Gastrocnemius medialis (tissue), 4 donors: Measurements from ENCODE around the gene FIBCD1. TPM values are rescaled to one million over a fixed set of nuclear protein-coding genes. Genes with fewer than 3 reads are reported as not detected.

Experiments used
- ATAC-seq, 2 donors: fragments of 150-250 bp; one replicate each; pipeline ENCODE4 v1.9.1; 2016
- DNase-seq, 2 donors: peaks; one replicate each; pipeline ENCODE4 v3.0.0-alpha.2; 2019
- H3K27ac ChIP-seq, 4 donors: fragments of 200-600 bp; sonication (generic); 1 replicate in 1 of 4; 2 replicates in 3 of 4; pipeline ENCODE4 v1.5.1; 2016 to 2018; ENCODE audit warnings: mild to moderate bottlenecking in 2 of 4, moderate library complexity in 1 of 4
- H3K27me3 ChIP-seq, 3 donors: fragments of 200-600 bp; sonication (generic) in 2 of 3; 1 replicate in 1 of 3; 2 replicates in 2 of 3; pipeline versions ENCODE4 v1.5.1 to v1.6.0; 2016 to 2019; ENCODE audit warnings: mild to moderate bottlenecking in 1 of 3, moderate library complexity in 1 of 3
- H3K36me3 ChIP-seq, 2 donors: fragments of 200-600 bp; sonication (generic) in 1 of 2; one replicate each; pipeline ENCODE4 v1.5.1; 2017 to 2018
- H3K4me1 ChIP-seq, 2 donors: fragments of 200-600 bp; sonication (generic) in 1 of 2; one replicate each; pipeline ENCODE4 v1.5.1; 2016 to 2017; ENCODE audit warnings: mild to moderate bottlenecking in 2 of 2
- H3K4me3 ChIP-seq, 4 donors: fragments of 200-600 bp; sonication (generic) in 3 of 4; 1 replicate in 1 of 4; 2 replicates in 3 of 4; pipeline ENCODE4 v1.5.1; 2016 to 2019; ENCODE audit warnings: mild to moderate bottlenecking in 2 of 4
- H3K9me3 ChIP-seq, 3 donors: fragments of 200-600 bp; sonication (generic) in 2 of 3; 1 replicate in 1 of 3; 2 replicates in 2 of 3; pipeline ENCODE4 v1.5.1; 2016 to 2019
- POLR2A ChIP-seq, 2 donors: fragments of 450-650 bp; IDR thresholded peaks; one replicate each; pipeline ENCODE4 v1.6.1; 2017; ENCODE audit warnings: antibody characterized with exemption in 2 of 2, mild to moderate bottlenecking in 2 of 2, moderate library complexity in 2 of 2
- in situ Hi-C, 4 donors: fragments of 200-750 bp; cut with MboI; loops; one replicate each; pipeline versions ENCODE4 v1.15.0 to v1.8.0; 2017; ENCODE audit warnings: low sequenced_read_pairs in 4 of 4
- intact Hi-C: fragments of 100-400 bp; cut with DNase I; formaldehyde crosslinking; loops from one replicate; pipeline ENCODE4 v1.15.1; 2023; ENCODE audit warnings: low total_unique reads
- total RNA-seq, 4 donors: library from RNA; depleted of rRNA; stranded (reverse); fragments of >200 nt; gene quantifications; one replicate each; pipeline versions ENCODE4 v1.1.0 to v1.2.3, GENCODE V29; 2016
- TF ChIP-seq, protein P1 (sequence below), 5 experiments: fragments of 450-650 bp in 3 of 5; fragments of 200-600 bp in 2 of 5; sonication (generic) in 2 of 5; IDR thresholded peaks in 4 of 5; conservative IDR thresholded peaks in 1 of 5; 1 replicate in 4 of 5; 2 replicates in 1 of 5; pipeline ENCODE4 v1.5.1; 2016 to 2019; ENCODE audit warnings: antibody characterized with exemption in 5 of 5, mild to moderate bottlenecking in 3 of 5, moderate library complexity in 3 of 5

The FIBCD1 gene
- total RNA-seq, 4 donors from 2014 or later = not detected

DNA sequence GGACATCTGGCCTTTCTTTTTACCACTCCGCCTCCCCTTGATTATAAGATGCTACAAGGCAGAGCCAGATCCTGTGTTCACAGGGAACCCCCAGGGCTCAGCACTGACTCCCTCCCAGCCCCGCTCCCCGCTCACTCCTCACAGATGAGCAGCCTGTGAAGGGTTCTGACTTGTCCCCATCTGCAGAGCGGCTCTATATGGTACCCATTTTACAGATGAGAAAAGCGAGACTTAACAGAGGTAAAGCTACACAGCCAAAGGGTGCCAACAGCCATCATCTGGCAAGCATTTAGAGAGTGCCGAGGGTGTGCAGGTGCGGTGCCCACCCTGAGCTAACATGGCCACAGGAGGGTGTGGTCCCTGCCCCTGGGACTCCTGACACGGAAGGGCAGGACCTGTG, 18.8 kb downstream of the FIBCD1 start:
- intact Hi-C loops (no loop called here), in situ Hi-C loops (no loop called here)
- TF ChIP-seq, protein P1, sequence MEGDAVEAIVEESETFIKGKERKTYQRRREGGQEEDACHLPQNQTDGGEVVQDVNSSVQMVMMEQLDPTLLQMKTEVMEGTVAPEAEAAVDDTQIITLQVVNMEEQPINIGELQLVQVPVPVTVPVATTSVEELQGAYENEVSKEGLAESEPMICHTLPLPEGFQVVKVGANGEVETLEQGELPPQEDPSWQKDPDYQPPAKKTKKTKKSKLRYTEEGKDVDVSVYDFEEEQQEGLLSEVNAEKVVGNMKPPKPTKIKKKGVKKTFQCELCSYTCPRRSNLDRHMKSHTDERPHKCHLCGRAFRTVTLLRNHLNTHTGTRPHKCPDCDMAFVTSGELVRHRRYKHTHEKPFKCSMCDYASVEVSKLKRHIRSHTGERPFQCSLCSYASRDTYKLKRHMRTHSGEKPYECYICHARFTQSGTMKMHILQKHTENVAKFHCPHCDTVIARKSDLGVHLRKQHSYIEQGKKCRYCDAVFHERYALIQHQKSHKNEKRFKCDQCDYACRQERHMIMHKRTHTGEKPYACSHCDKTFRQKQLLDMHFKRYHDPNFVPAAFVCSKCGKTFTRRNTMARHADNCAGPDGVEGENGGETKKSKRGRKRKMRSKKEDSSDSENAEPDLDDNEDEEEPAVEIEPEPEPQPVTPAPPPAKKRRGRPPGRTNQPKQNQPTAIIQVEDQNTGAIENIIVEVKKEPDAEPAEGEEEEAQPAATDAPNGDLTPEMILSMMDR (IDR thresholded peaks at IDR 0.05 in 4 of 5, conservative IDR thresholded peaks at IDR 0.05 in 1 of 5) = no peak
- TF ChIP-seq POLR2A (IDR thresholded peaks at IDR 0.05) = no peak
- peaks cover 26 to 34% (median 32%) of the 10 kb centered on the region in 3 donors for H3K27me3 ChIP-seq
- no peak overlapping the region for H3K27ac ChIP-seq
- DNase-seq = no peak
- no peaks in the 10 kb centered on the region for H3K36me3 ChIP-seq
- H3K4me3 ChIP-seq = no peak overlapping the region
- no peak for ATAC-seq
- H3K9me3 ChIP-seq = no peaks in the 10 kb centered on the region
- no peaks in the 10 kb centered on the region for H3K4me1 ChIP-seq

- Histone ChIP-seq H3K27me3 (peaks cover 26 to 37% (median 32%) of the 10 kb centered on the region in 3 donors), H3K9me3 (no peaks in the 10 kb centered on the region)
Measured at GRCh38 chr9:130919559-130920145, 19.4 kb downstream of the FIBCD1 start.

DNA sequence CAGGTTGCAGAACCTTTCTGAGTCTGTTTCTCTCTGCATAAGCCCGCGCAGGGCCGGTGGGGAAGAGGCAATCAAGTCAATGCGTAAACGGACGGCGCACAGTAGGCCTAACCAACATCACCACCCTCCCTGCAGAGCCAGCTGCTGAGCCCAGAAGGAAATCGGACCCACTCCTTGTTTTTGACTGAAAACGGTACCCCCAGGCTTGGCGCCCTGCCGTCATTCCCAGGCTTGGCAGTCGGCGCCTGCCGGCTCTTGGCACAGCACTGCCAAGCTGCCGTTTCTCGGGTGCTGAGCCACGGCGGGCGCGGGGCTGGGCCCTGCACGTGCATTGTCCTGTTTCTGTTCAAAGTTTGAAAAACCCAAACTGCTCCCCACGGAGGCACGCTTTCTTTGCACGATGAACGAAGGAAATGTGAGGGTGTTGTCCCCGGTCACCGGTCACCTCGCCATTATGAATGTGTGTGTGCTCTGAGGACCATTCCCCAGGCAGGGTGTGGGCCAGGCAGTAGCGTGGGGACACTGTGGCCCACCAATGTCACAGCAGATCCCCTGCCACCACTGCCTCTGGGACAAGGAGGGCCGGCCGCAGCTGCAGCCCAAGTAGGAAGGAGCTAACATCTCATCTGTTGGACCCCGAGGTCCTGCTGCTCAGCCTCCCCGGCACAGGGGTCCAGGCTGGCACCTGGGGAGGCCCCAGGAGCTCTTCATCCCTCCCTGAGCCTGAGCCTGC, 20.1 kb downstream of the FIBCD1 start:
- no peaks in the 10 kb centered on the region for H3K36me3 ChIP-seq
- no peaks in the 10 kb centered on the region for H3K4me1 ChIP-seq
- intact Hi-C loops (no loop called here), in situ Hi-C loops (no loop called here)
- ATAC-seq (no peak), DNase-seq (no peak)
- no peak for TF ChIP-seq POLR2A (IDR thresholded peaks at IDR 0.05)
- TF ChIP-seq, protein P1 (IDR thresholded peaks at IDR 0.05 in 4 of 5, conservative IDR thresholded peaks at IDR 0.05 in 1 of 5) = no peak
- H3K27me3 ChIP-seq = peaks cover 32 to 42% (median 33%) of the 10 kb centered on the region in 3 donors
- no peaks in the 10 kb centered on the region for H3K9me3 ChIP-seq
- H3K27ac ChIP-seq = no peak overlapping the region
- no peak overlapping the region for H3K4me3 ChIP-seq

More at GRCh38 chr9:130919559-130920145, 19.4 kb downstream of the FIBCD1 start:
- Histone ChIP-seq H3K4me1 (no peaks in the 10 kb centered on the region), H3K27ac (no peak overlapping the region), H3K4me3 (no peak overlapping the region), H3K36me3 (no peaks in the 10 kb centered on the region)
- TF ChIP-seq, protein P1 (IDR thresholded peaks at IDR 0.05 in 4 of 5, conservative IDR thresholded peaks at IDR 0.05 in 1 of 5) = no peak
- TF ChIP-seq POLR2A (IDR thresholded peaks at IDR 0.05) = no peak
- in situ Hi-C loops (no loop called here), intact Hi-C loops (no loop called here)
- ATAC-seq (no peak), DNase-seq (no peak)

DNA sequence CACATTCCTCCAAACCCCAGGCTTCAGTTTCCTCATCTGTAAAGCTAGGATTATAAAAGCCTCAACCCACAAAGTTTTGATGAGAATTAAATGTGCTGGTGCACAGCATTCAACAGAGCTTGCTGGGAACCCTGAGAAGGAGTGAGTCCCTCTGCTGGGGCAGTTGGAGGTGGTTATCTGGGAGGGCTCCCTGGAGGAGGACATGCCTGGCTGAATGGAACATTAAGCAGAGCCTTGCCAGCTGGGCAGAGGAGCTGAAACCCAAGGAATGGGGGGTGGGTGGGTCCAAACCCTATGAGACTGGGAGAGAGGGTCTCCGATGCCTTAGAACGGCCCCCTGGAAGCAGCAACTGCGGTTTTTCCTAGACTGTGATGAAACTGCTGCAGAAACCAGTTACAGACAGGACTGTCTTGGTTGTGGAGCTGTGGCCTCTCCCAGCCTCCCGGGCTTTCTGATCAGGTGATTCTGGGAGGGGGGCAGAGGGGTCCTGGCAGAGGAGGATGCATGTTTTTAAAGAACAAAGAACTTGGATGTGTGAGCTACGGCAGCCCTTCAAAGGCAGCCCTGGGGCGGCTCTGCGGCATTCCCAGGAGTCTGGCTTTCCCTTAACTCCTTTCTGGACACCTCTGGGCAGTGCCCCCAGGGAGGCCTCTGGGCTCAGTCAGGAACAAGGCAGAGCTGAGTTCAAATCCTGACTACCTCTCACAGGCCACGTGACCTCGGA, 20.8 kb downstream of the FIBCD1 start:
- no peak for TF ChIP-seq POLR2A (IDR thresholded peaks at IDR 0.05)
- TF ChIP-seq, protein P1 (IDR thresholded peaks at IDR 0.05 in 4 of 5, conservative IDR thresholded peaks at IDR 0.05 in 1 of 5) = no peak
- DNase-seq = no peak
- Histone ChIP-seq H3K4me3 (no peak overlapping the region), H3K36me3 (no peaks in the 10 kb centered on the region), H3K27ac (no peak overlapping the region), H3K9me3 (no peaks in the 10 kb centered on the region), H3K4me1 (no peaks in the 10 kb centered on the region), H3K27me3 (peaks cover 35 to 44% (median 40%) of the 10 kb centered on the region in 3 donors)
- in situ Hi-C loops = no loop called here
- ATAC-seq = no peak
- intact Hi-C loops = no loop called here
